OCI-LY1 (cell line): ENCODE data around the gene C20orf144.

Experiments used
- H2AFZ ChIP-seq: fragments of 200-600 bp; sonication (generic), shearing (Covaris generic); 2 replicates; pipeline ENCODE4 v1.6.0; 2014; ENCODE audit warnings: antibody characterized with exemption, mild to moderate bottlenecking, low read length
- H3F3A ChIP-seq: fragments of 200-600 bp; sonication (generic), shearing (Covaris generic); 2 replicates; pipeline ENCODE4 v1.6.0; 2014; ENCODE audit warnings: mild to moderate bottlenecking, antibody characterized with exemption, low read length, moderate library complexity; ENCODE audit not compliant: insufficient read depth
- H3K27ac ChIP-seq: fragments of 200-600 bp; sonication (generic); 2 replicates; pipeline ENCODE4 v1.5.1; 2014; ENCODE audit warnings: low read length, mixed run types, mild to moderate bottlenecking, low read depth; ENCODE audit not compliant: poor library complexity, severe bottlenecking
- H3K27me3 ChIP-seq: fragments of 200-600 bp; sonication (generic); 2 replicates; pipeline ENCODE4 v1.6.0; 2014; ENCODE audit warnings: antibody characterized with exemption, mild to moderate bottlenecking, low read length, moderate library complexity; ENCODE audit not compliant: insufficient read depth
- H3K36me3 ChIP-seq: fragments of 200-600 bp; sonication (generic); 2 replicates; pipeline ENCODE4 v1.6.1; 2014; ENCODE audit warnings: mild to moderate bottlenecking, antibody characterized with exemption, low read length, moderate library complexity, mixed read lengths; ENCODE audit not compliant: insufficient read depth
- H3K4me1 ChIP-seq: fragments of 200-600 bp; sonication (generic); 2 replicates; pipeline ENCODE4 v1.5.1; 2014; ENCODE audit warnings: mild to moderate bottlenecking, low read length, moderate library complexity; ENCODE audit not compliant: insufficient read depth, severe bottlenecking
- H3K4me2 ChIP-seq: fragments of 200-600 bp; sonication (generic), shearing (Covaris generic); 2 replicates; pipeline ENCODE4 v1.6.1; 2014; ENCODE audit warnings: low read length
- H3K4me3 ChIP-seq: fragments of 200-600 bp; sonication (generic); 2 replicates; pipeline ENCODE4 v1.5.1; 2014; ENCODE audit warnings: low read length, low read depth, mild to moderate bottlenecking, mixed read lengths; ENCODE audit not compliant: poor library complexity, severe bottlenecking
- H3K79me2 ChIP-seq: fragments of 200-600 bp; shearing (Covaris generic); 2 replicates; pipeline ENCODE4 v1.6.1; 2016; ENCODE audit warnings: mixed run types, low read length, mixed read lengths; ENCODE audit not compliant: insufficient read depth
- H3K9ac ChIP-seq: fragments of 200-600 bp; sonication (generic), shearing (Covaris generic); 2 replicates; pipeline ENCODE4 v1.6.1; 2014; ENCODE audit warnings: mild to moderate bottlenecking, low read length, mixed read lengths
- H3K9me2 ChIP-seq: fragments of 200-600 bp; sonication (generic), shearing (Covaris generic); 2 replicates; pipeline ENCODE4 v1.6.1; 2014; ENCODE audit warnings: low read depth, mild to moderate bottlenecking, low read length, mixed read lengths
- H3K9me3 ChIP-seq: fragments of 200-600 bp; shearing (Covaris generic); 2 replicates; pipeline ENCODE4 v1.6.1; 2014; ENCODE audit warnings: low read length, mixed read lengths
- H4K20me1 ChIP-seq: fragments of 200-600 bp; sonication (generic), shearing (Covaris generic); 2 replicates; pipeline ENCODE4 v1.6.0; 2016; ENCODE audit warnings: mild to moderate bottlenecking, low read length; ENCODE audit not compliant: insufficient read depth
- EZH2 ChIP-seq: fragments of 200-600 bp; sonication (generic), shearing (Covaris generic); IDR thresholded peaks from 2 replicates; pipeline ENCODE4 v1.8.0; 2017; ENCODE audit warnings: borderline replicate concordance, mixed run types, mild to moderate bottlenecking, antibody characterized with exemption, low read length, moderate library complexity, mixed read lengths
- TF ChIP-seq, protein P1 (sequence below): fragments of 200-600 bp; sonication (generic), shearing (Covaris generic); IDR thresholded peaks from 2 replicates; pipeline ENCODE4 v1.5.1; 2017; ENCODE audit warnings: mild to moderate bottlenecking, antibody characterized with exemption, low read length, moderate library complexity, mixed read lengths

C20orf144 gene

DNA sequence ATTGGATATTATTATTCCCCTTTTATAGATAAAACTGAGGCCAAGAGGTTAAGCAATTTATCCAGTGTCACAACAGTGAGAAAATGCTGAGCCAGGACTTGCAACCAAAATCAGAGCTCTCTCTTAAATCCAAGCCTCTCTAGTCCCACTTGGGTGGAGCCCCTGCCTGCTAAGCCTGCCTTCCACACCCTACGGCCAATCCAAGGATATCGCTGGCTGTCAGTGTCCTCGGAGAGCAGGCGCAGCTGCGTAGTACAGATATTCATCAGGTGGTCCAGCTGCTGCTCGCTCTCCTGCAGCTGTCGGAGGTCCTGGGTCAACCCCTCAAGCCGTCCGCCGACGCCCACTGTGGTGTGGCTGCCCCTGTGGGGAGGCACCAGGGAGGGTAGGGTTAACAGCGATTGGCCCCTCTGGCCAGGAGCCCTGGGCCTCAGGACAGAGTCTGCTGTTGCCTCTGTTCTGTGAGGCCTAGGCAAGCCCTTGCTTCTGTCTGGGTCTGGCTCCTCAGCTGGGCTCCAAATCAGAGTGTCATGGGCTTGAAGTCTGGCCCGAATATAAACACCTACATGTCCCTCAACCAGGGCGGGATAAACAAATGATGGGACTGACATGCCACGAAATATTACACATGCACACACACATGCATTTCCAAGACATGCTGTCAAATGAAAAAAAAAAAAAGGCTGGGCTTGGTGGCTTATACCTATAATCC is 16.0 kb downstream of the C20orf144 start:
- no peaks in the 10 kb centered on the region for H3K27me3 ChIP-seq
- no peaks in the 10 kb centered on the region for H3K9me2 ChIP-seq
- peak overlapping the region; percentile 99 for H3K27ac ChIP-seq
- peaks cover 78% of the 10 kb centered on the region for H3K4me1 ChIP-seq
- H3K4me2 ChIP-seq = peak overlapping the region; percentile 60; the same call in 1 of the 2 replicates
- no peaks in the 10 kb centered on the region for H3K9me3 ChIP-seq
- H3K79me2 ChIP-seq = peaks cover 16% of the 10 kb centered on the region
- no peaks in the 10 kb centered on the region for H4K20me1 ChIP-seq
- H3K9ac ChIP-seq = peak overlapping the region; percentile 46; the same call in 1 of the 2 replicates
- H2AFZ ChIP-seq = no peak overlapping the region
- no peak overlapping the region for H3K4me3 ChIP-seq
- H3F3A ChIP-seq = no peaks in the 10 kb centered on the region
- TF ChIP-seq, protein P1, sequence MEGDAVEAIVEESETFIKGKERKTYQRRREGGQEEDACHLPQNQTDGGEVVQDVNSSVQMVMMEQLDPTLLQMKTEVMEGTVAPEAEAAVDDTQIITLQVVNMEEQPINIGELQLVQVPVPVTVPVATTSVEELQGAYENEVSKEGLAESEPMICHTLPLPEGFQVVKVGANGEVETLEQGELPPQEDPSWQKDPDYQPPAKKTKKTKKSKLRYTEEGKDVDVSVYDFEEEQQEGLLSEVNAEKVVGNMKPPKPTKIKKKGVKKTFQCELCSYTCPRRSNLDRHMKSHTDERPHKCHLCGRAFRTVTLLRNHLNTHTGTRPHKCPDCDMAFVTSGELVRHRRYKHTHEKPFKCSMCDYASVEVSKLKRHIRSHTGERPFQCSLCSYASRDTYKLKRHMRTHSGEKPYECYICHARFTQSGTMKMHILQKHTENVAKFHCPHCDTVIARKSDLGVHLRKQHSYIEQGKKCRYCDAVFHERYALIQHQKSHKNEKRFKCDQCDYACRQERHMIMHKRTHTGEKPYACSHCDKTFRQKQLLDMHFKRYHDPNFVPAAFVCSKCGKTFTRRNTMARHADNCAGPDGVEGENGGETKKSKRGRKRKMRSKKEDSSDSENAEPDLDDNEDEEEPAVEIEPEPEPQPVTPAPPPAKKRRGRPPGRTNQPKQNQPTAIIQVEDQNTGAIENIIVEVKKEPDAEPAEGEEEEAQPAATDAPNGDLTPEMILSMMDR = no peak
- no peak for TF ChIP-seq EZH2
- H3K36me3 ChIP-seq = peaks cover 54% of the 10 kb centered on the region

DNA sequence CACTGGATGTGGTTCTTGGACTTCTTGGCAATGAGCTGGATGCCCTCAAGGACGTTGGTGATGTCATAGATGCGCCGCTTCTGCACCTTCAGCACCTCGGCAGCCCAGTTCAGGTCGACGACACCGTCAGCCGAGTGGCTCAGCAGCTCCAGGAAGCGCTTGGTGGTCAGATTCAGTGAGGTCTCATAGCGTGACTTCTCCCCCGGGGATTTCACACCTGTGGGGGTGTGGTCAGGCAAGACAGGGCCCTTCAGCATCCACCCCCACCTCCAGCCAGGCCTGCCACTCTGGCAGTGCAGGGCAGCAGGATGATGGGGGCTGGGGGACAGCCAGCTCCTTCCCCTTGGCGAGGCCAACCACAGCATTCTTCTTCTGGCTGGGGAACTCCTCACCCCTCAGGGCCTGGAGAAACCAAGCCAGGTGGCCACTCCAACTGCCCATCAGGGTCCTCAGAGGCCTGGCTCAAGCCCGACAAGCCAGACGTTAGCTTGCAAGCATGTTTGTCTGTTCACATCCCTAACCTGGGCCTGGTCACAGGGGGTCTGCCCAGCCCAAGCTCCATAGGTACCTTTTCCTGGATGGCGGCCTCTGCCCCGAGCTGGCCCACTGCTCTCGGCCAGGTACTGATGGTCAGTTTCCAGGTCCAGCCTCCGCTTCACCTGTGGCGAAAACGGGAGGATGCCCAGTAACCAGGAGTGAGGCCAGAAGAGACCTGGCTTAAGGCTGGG is 17.8 kb downstream of the C20orf144 start:
- Histone ChIP-seq H3K4me3 (peak overlapping the region; percentile 14), H3K9me2 (no peaks in the 10 kb centered on the region), H3K27me3 (no peaks in the 10 kb centered on the region), H2AFZ (no peak overlapping the region), H3K9me3 (no peaks in the 10 kb centered on the region), H4K20me1 (no peaks in the 10 kb centered on the region), H3K27ac (peak overlapping the region; percentile 99), H3K4me2 (peak overlapping the region; percentile 60), H3K9ac (peak overlapping the region; percentile 58; the same call in 1 of the 2 replicates), H3F3A (no peaks in the 10 kb centered on the region), H3K79me2 (peaks cover 23% of the 10 kb centered on the region), H3K36me3 (peaks cover 57% of the 10 kb centered on the region), H3K4me1 (peaks cover 87% of the 10 kb centered on the region)
- TF ChIP-seq, protein P1 = no peak
- no peak for TF ChIP-seq EZH2

DNA sequence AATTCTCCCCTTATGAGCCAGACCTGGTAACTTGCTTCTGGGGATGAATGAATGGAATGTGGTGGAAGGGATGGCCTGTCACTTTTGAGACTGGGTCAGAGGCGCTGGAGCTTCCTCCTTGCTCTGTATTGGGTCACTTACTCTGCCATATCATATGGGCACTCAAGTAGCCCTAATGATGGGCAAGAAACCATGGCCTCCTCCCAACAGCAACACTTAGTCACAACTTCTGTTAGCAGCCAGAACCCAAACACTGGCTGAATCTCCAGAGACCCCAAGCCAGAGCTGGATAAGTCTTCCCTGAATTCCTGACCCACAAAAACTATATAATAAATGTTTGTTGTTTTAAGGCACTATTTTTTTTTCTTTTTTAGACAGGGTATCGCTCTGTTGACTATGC is 18.6 kb downstream of the C20orf144 start:
- H3K27me3 ChIP-seq = no peaks in the 10 kb centered on the region
- peaks cover 26% of the 10 kb centered on the region for H3K79me2 ChIP-seq
- no peak for TF ChIP-seq EZH2
- TF ChIP-seq, protein P1 = no peak
- H4K20me1 ChIP-seq = no peaks in the 10 kb centered on the region
- no peak overlapping the region for H3K4me3 ChIP-seq
- no peaks in the 10 kb centered on the region for H3K9me3 ChIP-seq
- no peak overlapping the region for H2AFZ ChIP-seq
- no peaks in the 10 kb centered on the region for H3F3A ChIP-seq
- peaks cover 53% of the 10 kb centered on the region for H3K36me3 ChIP-seq
- H3K9ac ChIP-seq = peak overlapping the region; percentile 58; the same call in 1 of the 2 replicates
- no peaks in the 10 kb centered on the region for H3K9me2 ChIP-seq
- H3K4me2 ChIP-seq = peak overlapping the region; percentile 60
- peak overlapping the region; percentile 99 for H3K27ac ChIP-seq
- peaks cover 82% of the 10 kb centered on the region for H3K4me1 ChIP-seq
